Brain microvascular endothelial cell (primary cell): ENCODE measurements around the gene CTLA4.

ENCODE experiments used
- DNase-seq: peaks from one replicate; pipeline ENCODE4 v3.0.0-alpha.2; 2020
- H3K27ac ChIP-seq: fragments of 250-450 bp; sonication (Bioruptor Pico); 2 replicates; pipeline ENCODE4 v1.5.1; 2020; ENCODE audit warnings: mild to moderate bottlenecking, moderate library complexity
- H3K27me3 ChIP-seq: fragments of 250-450 bp; sonication (Bioruptor Pico); replicated peaks from 2 replicates; pipeline ENCODE4 v1.5.1; 2020; ENCODE audit warnings: mild to moderate bottlenecking
- H3K36me3 ChIP-seq: fragments of 250-450 bp; sonication (Bioruptor Pico); replicated peaks from 2 replicates; pipeline ENCODE4 v1.5.1; 2020; ENCODE audit warnings: mild to moderate bottlenecking
- H3K4me3 ChIP-seq: 2 replicates; pipeline ENCODE4 v1.5.1; 2011; ENCODE audit warnings: low read depth, mild to moderate bottlenecking, control low read depth, low read length, moderate library complexity
- CTCF ChIP-seq: IDR thresholded peaks from 2 replicates; pipeline ENCODE4 v1.5.1; 2011; ENCODE audit warnings: low read depth, mild to moderate bottlenecking, moderate library complexity, low read length, control low read depth, inconsistent platforms; ENCODE audit errors: missing control alignments
- in situ Hi-C: cut with HindIII; loops from 2 replicates; pipeline ENCODE4 v1.10.0; 2017; ENCODE audit warnings: low sequenced_read_pairs, low pct_ligation_motif_present

The CTLA4 gene

GRCh38 chr2:203867561-203868200 lies at the start of gene CTLA4:
TSS of gene CTLA4 (plus strand) at chr2:203867771. CDS start at chr2:203867943, 172 bp downstream.
- no peak for TF ChIP-seq CTCF
- H3K27ac ChIP-seq: no peak within 1 kb of the TSS
- H3K4me3 ChIP-seq: no peak within 1 kb of the TSS
- DNase-seq: no peak
- H3K36me3 ChIP-seq: no peaks in the 10 kb centered on the region
- in situ Hi-C loops: no loop called here
- H3K27me3 ChIP-seq: no peaks in the 10 kb centered on the region

GRCh38 chr2:203818656-203819055 lies 48.9 kb upstream of the CTLA4 start:
- DNase-seq: no peak
- TF ChIP-seq CTCF: no peak
- in situ Hi-C loops: loop anchor here (25.0 kb wide), 1 partner anchor 331 kb away; no protein-coding TSS in a partner anchor
- H3K27ac ChIP-seq: no peak overlapping the region
- no peaks in the 10 kb centered on the region for H3K27me3 ChIP-seq
- no peak overlapping the region for H3K4me3 ChIP-seq
- no peaks in the 10 kb centered on the region for H3K36me3 ChIP-seq

- in situ Hi-C loops: loop anchor here (25.0 kb wide), 1 partner anchor 332 kb away; no protein-coding TSS in a partner anchor
Observed at GRCh38 chr2:203819434-203820133, 48.0 kb upstream of the CTLA4 start.

DNA sequence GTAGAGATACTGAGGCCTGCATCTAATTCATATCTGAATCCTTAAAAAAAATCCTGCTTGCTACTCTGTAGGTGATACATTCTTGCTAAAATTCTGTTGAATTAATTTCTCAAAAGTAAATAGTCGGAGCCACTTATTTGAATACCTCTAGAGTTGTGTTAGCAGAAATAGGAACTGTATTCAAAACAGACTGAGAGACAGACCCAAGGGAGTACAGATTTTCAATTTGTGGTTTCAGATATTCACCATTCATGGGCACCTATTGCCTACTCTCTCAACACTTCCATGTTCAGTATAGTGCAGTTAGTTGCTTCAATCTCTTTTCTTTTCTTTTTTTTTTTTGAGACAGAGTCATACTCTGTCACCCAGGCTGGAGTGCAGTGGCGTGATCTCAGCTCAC lies 46.6 kb upstream of the CTLA4 start:
- no peaks in the 10 kb centered on the region for H3K36me3 ChIP-seq
- DNase-seq: no peak
- H3K4me3 ChIP-seq: no peak overlapping the region
- TF ChIP-seq CTCF: no peak
- H3K27me3 ChIP-seq: no peaks in the 10 kb centered on the region
- in situ Hi-C loops: loop anchor here (25.0 kb wide), 1 partner anchor 334 kb away; no protein-coding TSS in a partner anchor
- H3K27ac ChIP-seq: no peak overlapping the region

More at GRCh38 chr2:203819434-203820133, 48.0 kb upstream of the CTLA4 start:
- no peaks in the 10 kb centered on the region for H3K36me3 ChIP-seq
- no peaks in the 10 kb centered on the region for H3K27me3 ChIP-seq
- DNase-seq: no peak
- H3K27ac ChIP-seq: no peak overlapping the region
- no peak overlapping the region for H3K4me3 ChIP-seq
- TF ChIP-seq CTCF: no peak

GRCh38 chr2:203822240-203822639 lies 45.3 kb upstream of the CTLA4 start:
- Histone ChIP-seq H3K36me3 (no peaks in the 10 kb centered on the region), H3K27ac (no peak overlapping the region), H3K27me3 (no peaks in the 10 kb centered on the region), H3K4me3 (no peak overlapping the region)
- no peak for DNase-seq
- TF ChIP-seq CTCF: no peak
- in situ Hi-C loops: loop anchor here (25.0 kb wide), 1 partner anchor 335 kb away; no protein-coding TSS in a partner anchor
